HCT116 (cell line): Measurements from ENCODE around the gene TMEM174. TPM values are rescaled to one million over a fixed set of nuclear protein-coding genes. Genes with fewer than 3 reads are reported as not detected.

Source experiments
- ATAC-seq: fragments of 200-7000 bp; cut with Tn5 transposase; 2 replicates; pipeline ENCODE4 v1.9.1; 2020; ENCODE audit warnings: mild to moderate bottlenecking, moderate library complexity
- BruUV-seq: library from RNA; stranded (reverse); fragments of 400-500 nt; replicated peaks from 2 replicates; lab custom pipeline; 2021; lab: Mats Ljungman, UMichigan
- CTCF ChIA-PET: fragments of 300-600 bp; sonication (Branson Sonifier 250); formaldehyde crosslinking; loops from one replicate; lab custom pipeline; 2021; ENCODE audit warnings: antibody characterized with exemption; lab: Charles Lee
- POLR2A ChIA-PET: fragments of 300-600, 350-600 bp; sonication (Branson Sonifier 250); formaldehyde crosslinking; loops from one replicate; lab custom pipeline; 2021; ENCODE audit warnings: antibody characterized with exemption; lab: Charles Lee
- RAD21 ChIA-PET, 2 experiments: fragments of 300-600 bp; sonication (Branson Sonifier 250); formaldehyde crosslinking; loops; one replicate each; lab custom pipeline; 2023; ENCODE audit warnings: low total read pairs in 2 of 2; ENCODE audit not compliant: uncharacterized antibody in 2 of 2, unreplicated experiment in 2 of 2, low non-redundant PET in 1 of 2; lab: Charles Lee
- DNase-seq: peaks from one replicate; pipeline ENCODE4 v3.0.0-alpha.2; 2010; ENCODE audit warnings: low read depth, low spot score
- H2AFZ ChIP-seq: fragments of 200-600 bp; shearing (Covaris generic), sonication (generic); 2 replicates; pipeline ENCODE4 v1.6.1; 2017; ENCODE audit warnings: low read depth, mixed run types, mixed read lengths, antibody characterized with exemption, low read length; ENCODE audit not compliant: poor library complexity, severe bottlenecking
- H3K27ac ChIP-seq: 2 replicates; pipeline ENCODE4 v1.5.1; 2012; ENCODE audit warnings: low read depth, low read length
- H3K27me3 ChIP-seq: fragments of 200-600 bp; sonication (generic); 2 replicates; pipeline ENCODE4 v1.6.1; 2016; ENCODE audit warnings: mixed run types, low read length, mixed read lengths; ENCODE audit not compliant: insufficient read depth
- H3K36me3 ChIP-seq, 2 experiments: fragments of 200-500 bp in 1 of 2; fragments of 200-600 bp in 1 of 2; sonication (Bioruptor generic) in 1 of 2; sonication (generic) in 1 of 2; 2 replicates each; pipeline versions ENCODE4 v1.5.1 to v1.6.1; 2014 to 2016; ENCODE audit warnings: low read length in 2 of 2, inconsistent platforms in 1 of 2, mixed read lengths in 1 of 2, mixed run types in 1 of 2; ENCODE audit not compliant: insufficient read depth in 2 of 2, control insufficient read depth in 1 of 2
- H3K4me1 ChIP-seq, 2 experiments: fragments of 200-600 bp in 1 of 2; sonication (generic) in 1 of 2; 2 replicates each; pipeline versions ENCODE4 v1.5.1 to v1.6.1; 2012 to 2017; ENCODE audit warnings: low read length in 2 of 2, inconsistent platforms in 1 of 2, mild to moderate bottlenecking in 1 of 2, mixed read lengths in 1 of 2, mixed run types in 1 of 2, moderate library complexity in 1 of 2; ENCODE audit not compliant: insufficient read depth in 2 of 2, control insufficient read depth in 1 of 2
- H3K4me2 ChIP-seq: fragments of 200-600 bp; sonication (generic); 2 replicates; pipeline ENCODE4 v1.6.1; 2017; ENCODE audit warnings: mixed run types, low read length, mixed read lengths
- H3K4me3 ChIP-seq, 2 experiments: fragments of 200-600 bp in 1 of 2; sonication (generic) in 1 of 2; replicated peaks in 1 of 2; 2 replicates each; pipeline ENCODE4 v1.5.1; 2011 to 2016; ENCODE audit warnings: low read length in 2 of 2, control low read depth in 1 of 2, low read depth in 1 of 2, mild to moderate bottlenecking in 1 of 2, mixed read lengths in 1 of 2, mixed run types in 1 of 2
- H3K79me2 ChIP-seq: fragments of 200-600 bp; sonication (generic); 2 replicates; pipeline ENCODE4 v1.6.1; 2017; ENCODE audit warnings: mild to moderate bottlenecking, mixed run types, low read length, moderate library complexity, mixed read lengths; ENCODE audit not compliant: insufficient read depth
- H3K9ac ChIP-seq: fragments of 200-600 bp; sonication (generic); 2 replicates; pipeline ENCODE4 v1.6.1; 2016; ENCODE audit warnings: low read length, mixed read lengths
- H3K9me2 ChIP-seq: fragments of 200-600 bp; sonication (generic), shearing (Covaris generic); 2 replicates; pipeline ENCODE4 v1.6.1; 2017; ENCODE audit warnings: mixed run types, mild to moderate bottlenecking, moderate library complexity; ENCODE audit not compliant: insufficient read depth
- H3K9me3 ChIP-seq, 2 experiments: fragments of 200-500 bp in 1 of 2; fragments of 200-600 bp in 1 of 2; sonication (Bioruptor generic) in 1 of 2; sonication (generic) in 1 of 2; 2 replicates each; pipeline ENCODE4 v1.6.1; 2014 to 2017; ENCODE audit warnings: low read length in 2 of 2, mixed read lengths in 2 of 2, inconsistent platforms in 1 of 2, low read depth in 1 of 2, mild to moderate bottlenecking in 1 of 2, mixed run types in 1 of 2, moderate library complexity in 1 of 2; ENCODE audit not compliant: control insufficient read depth in 1 of 2, insufficient read depth in 1 of 2
- H4K20me1 ChIP-seq: fragments of 200-600 bp; sonication (generic), shearing (Covaris generic); 2 replicates; pipeline ENCODE4 v1.6.1; 2017; ENCODE audit warnings: mixed run types, mild to moderate bottlenecking, moderate library complexity; ENCODE audit not compliant: insufficient read depth
- ATF3 ChIP-seq: IDR thresholded peaks from 2 replicates; pipeline ENCODE4 v1.6.1; 2012
- CEBPB ChIP-seq: IDR thresholded peaks from 2 replicates; pipeline ENCODE4 v1.6.1; 2012; ENCODE audit warnings: low read depth
- CTCF ChIP-seq, 3 experiments: fragments of 200-600 bp in 1 of 3; sonication (generic) in 1 of 3; IDR thresholded peaks in 2 of 3; conservative IDR thresholded peaks in 1 of 3; 2 replicates each; pipeline ENCODE4 v1.5.1; 2012 to 2017; ENCODE audit warnings: low read depth in 2 of 3, low read length in 2 of 3, antibody characterized with exemption in 1 of 3, borderline replicate concordance in 1 of 3, control low read depth in 1 of 3, mild to moderate bottlenecking in 1 of 3, mixed read lengths in 1 of 3, mixed run types in 1 of 3, moderate library complexity in 1 of 3; ENCODE audit not compliant: insufficient read depth in 1 of 3
- JUND ChIP-seq: IDR thresholded peaks from 2 replicates; pipeline ENCODE4 v1.6.1; 2012
- MAX ChIP-seq: IDR thresholded peaks from 2 replicates; pipeline ENCODE4 v1.6.1; 2012
- POLR2A ChIP-seq: IDR thresholded peaks from 2 replicates; pipeline ENCODE4 v1.7.0; 2011; ENCODE audit warnings: borderline replicate concordance; ENCODE audit not compliant: insufficient read depth, insufficient read length; ENCODE audit errors: extremely low read depth
- RAD21 ChIP-seq: IDR thresholded peaks from 2 replicates; pipeline ENCODE4 v1.6.1; 2012; ENCODE audit warnings: low read depth, mild to moderate bottlenecking
- REST ChIP-seq: IDR thresholded peaks from 2 replicates; pipeline ENCODE4 v1.6.1; 2012; ENCODE audit warnings: low read depth
- SIN3A ChIP-seq: IDR thresholded peaks from 2 replicates; pipeline ENCODE4 v1.6.1; 2012; ENCODE audit warnings: low read depth
- SP1 ChIP-seq: IDR thresholded peaks from 2 replicates; pipeline ENCODE4 v1.6.1; 2012; ENCODE audit warnings: low read depth
- TCF7L2 ChIP-seq: IDR thresholded peaks from 2 replicates; pipeline ENCODE4 v1.7.0; 2011; ENCODE audit warnings: borderline replicate concordance, inconsistent platforms; ENCODE audit not compliant: insufficient read depth, insufficient read length; ENCODE audit errors: extremely low read depth
- YY1 ChIP-seq: IDR thresholded peaks from 2 replicates; pipeline ENCODE4 v1.6.1; 2011; ENCODE audit warnings: low read length, low read depth, moderate library complexity, mild to moderate bottlenecking; ENCODE audit not compliant: insufficient replicate concordance; ENCODE audit errors: extremely low read depth
- ZBTB33 ChIP-seq: IDR thresholded peaks from 2 replicates; pipeline ENCODE4 v1.6.1; 2011; ENCODE audit warnings: mild to moderate bottlenecking, low read length, moderate library complexity; ENCODE audit not compliant: insufficient replicate concordance; ENCODE audit errors: extremely low read depth
- intact Hi-C: fragments of 100-400 bp; cut with micrococcal nuclease; formaldehyde crosslinking; loops from 2 replicates; pipeline ENCODE4 v1.10.0; 2022
- total RNA-seq: library from RNA; stranded (reverse); gene quantifications from one replicate; pipeline ENCODE4 v1.2.1, GENCODE V29; 2021; ENCODE audit not compliant: unreplicated experiment

Gene TMEM174
- total RNA-seq, 1 experiment from 2014 or later = not detected

- Histone ChIP-seq H3K9me3 (no peaks in the 10 kb centered on the region), H2AFZ (no peak overlapping the region), H3K79me2 (no peaks in the 10 kb centered on the region), H3K4me3 (no peak overlapping the region), H3K9me2 (no peaks in the 10 kb centered on the region), H4K20me1 (no peaks in the 10 kb centered on the region), H3K4me1 (no peaks in the 10 kb centered on the region), H3K4me2 (no peak overlapping the region), H3K9ac (no peak overlapping the region), H3K27ac (no peak overlapping the region), H3K27me3 (no peaks in the 10 kb centered on the region), H3K36me3 (no peaks in the 10 kb centered on the region)
- no TSS peak for BruUV-seq
- TF ChIP-seq SP1 = no peak
- no peak for TF ChIP-seq SIN3A
- TF ChIP-seq TCF7L2 = no peak
- no peak for TF ChIP-seq MAX
- no peak for TF ChIP-seq ZBTB33
- no peak for TF ChIP-seq REST
- TF ChIP-seq CTCF (IDR thresholded peaks at IDR 0.05 in 2 of 3, conservative IDR thresholded peaks at IDR 0.05 in 1 of 3; ENCODE audit: borderline replicate concordance in 1 of 3, insufficient read depth in 1 of 3, low read depth in 2 of 3, low read length in 2 of 3) = peak; percentile 36 to 62 (median 57); a peak in 5 of 6 replicates
- TF ChIP-seq CEBPB = no peak
- TF ChIP-seq RAD21 = peak; percentile 50
- TF ChIP-seq JUND = no peak
- TF ChIP-seq POLR2A = no peak
- TF ChIP-seq ATF3 = no peak
- TF ChIP-seq YY1 = no peak
- ATAC-seq (peak; percentile 93), DNase-seq (peak; percentile 31)
- RAD21 ChIA-PET = no interaction called here
- POLR2A ChIA-PET = no interaction called here
- intact Hi-C loops = loop anchor here (5.0 kb wide), 1 partner anchor 317 kb away; no protein-coding TSS in a partner anchor
- CTCF ChIA-PET = no interaction called here
These were observed 37.5 kb upstream of the TMEM174 start for GRCh38 chr5:73135429-73136054.
